ENCODE data around the gene BEAN1. TPM values are rescaled to one million over a fixed set of nuclear protein-coding genes. Genes with fewer than 3 reads are reported as not detected.

BEAN1 gene
- total RNA-seq, 1 donor from 2014 or later = not detected

DNA sequence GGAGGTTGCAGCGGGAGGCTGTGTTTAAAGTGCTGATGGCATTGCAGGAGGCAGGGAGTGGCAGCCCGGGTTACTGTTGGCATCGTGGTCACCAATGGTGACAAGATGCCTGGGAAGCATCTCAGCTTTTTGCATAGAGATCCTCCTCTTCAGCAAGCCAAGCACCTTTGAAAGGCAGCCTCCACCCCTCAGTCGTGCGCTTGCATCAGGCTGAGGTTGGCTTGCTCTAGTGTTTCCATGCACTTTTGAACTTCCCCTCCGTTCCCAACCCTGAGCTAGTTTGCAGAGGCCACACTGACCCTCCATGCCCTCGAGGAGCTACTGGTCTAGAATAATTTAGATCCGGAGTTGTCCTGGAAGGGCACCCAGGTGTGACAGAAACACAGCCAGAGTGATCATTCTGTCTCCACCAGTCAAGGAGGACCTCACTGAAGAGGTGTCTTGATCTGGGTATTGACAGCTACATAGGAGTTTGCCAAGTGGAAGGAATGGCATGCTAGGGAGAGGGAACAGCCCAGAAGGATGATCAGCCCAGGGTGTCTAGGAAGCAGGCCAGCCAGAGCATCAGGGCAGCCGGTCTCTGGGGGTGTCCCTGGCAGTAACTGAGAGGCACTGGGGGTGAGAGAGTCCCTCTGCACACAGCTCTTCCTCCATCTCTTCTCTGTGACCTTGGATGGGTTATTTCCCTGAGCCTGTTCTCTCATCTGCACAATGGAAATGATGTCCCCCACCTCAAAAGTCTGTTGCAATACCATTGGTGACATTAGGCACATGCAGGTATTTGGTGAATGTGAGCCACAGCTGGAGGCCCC is 7.7 kb downstream of the BEAN1 start:
- no peaks in the 10 kb centered on the region for H3K4me1 Mint-ChIP-seq (ENCODE audit: low read depth)
- DNase-seq (ENCODE audit: low spot score, unreplicated experiment) = no peak
- peaks cover 52% of the 10 kb centered on the region for H3K27me3 Mint-ChIP-seq
- TF ChIP-seq, protein P1, sequence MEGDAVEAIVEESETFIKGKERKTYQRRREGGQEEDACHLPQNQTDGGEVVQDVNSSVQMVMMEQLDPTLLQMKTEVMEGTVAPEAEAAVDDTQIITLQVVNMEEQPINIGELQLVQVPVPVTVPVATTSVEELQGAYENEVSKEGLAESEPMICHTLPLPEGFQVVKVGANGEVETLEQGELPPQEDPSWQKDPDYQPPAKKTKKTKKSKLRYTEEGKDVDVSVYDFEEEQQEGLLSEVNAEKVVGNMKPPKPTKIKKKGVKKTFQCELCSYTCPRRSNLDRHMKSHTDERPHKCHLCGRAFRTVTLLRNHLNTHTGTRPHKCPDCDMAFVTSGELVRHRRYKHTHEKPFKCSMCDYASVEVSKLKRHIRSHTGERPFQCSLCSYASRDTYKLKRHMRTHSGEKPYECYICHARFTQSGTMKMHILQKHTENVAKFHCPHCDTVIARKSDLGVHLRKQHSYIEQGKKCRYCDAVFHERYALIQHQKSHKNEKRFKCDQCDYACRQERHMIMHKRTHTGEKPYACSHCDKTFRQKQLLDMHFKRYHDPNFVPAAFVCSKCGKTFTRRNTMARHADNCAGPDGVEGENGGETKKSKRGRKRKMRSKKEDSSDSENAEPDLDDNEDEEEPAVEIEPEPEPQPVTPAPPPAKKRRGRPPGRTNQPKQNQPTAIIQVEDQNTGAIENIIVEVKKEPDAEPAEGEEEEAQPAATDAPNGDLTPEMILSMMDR (IDR thresholded peaks at IDR 0.05; ENCODE audit: unreplicated experiment) = no peak
- no peak overlapping the region for H3K4me3 Mint-ChIP-seq (ENCODE audit: low read depth)
- no peak overlapping the region for H3K27ac Mint-ChIP-seq
- H3K36me3 Mint-ChIP-seq (ENCODE audit: insufficient read depth) = no peaks in the 10 kb centered on the region
- no peaks in the 10 kb centered on the region for H3K9me3 Mint-ChIP-seq (ENCODE audit: low read depth)

DNA sequence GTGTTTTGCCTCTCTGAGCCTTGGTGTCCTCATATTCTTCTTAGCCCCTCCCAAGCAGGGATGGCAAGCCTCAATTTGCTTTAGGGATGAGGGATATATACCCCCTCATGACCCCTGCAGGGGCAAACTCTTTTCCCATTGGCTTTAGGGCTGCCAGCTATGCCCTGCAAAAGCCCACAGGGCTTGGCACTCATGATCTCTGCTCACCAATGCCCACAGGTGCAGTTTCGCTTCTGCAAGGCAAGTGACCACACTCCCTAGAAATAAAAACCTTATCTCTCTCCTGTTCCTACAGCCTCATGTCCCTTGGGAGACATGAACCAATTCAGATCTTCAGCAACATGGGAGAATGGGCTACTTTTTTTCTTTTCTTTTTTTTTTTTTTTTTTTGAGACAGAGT is 8.8 kb downstream of the BEAN1 start:
- TF ChIP-seq, protein P1 (IDR thresholded peaks at IDR 0.05; ENCODE audit: unreplicated experiment) = no peak
- H3K4me1 Mint-ChIP-seq (ENCODE audit: low read depth) = no peaks in the 10 kb centered on the region
- no peaks in the 10 kb centered on the region for H3K36me3 Mint-ChIP-seq (ENCODE audit: insufficient read depth)
- no peaks in the 10 kb centered on the region for H3K9me3 Mint-ChIP-seq (ENCODE audit: low read depth)
- peaks cover 49% of the 10 kb centered on the region for H3K27me3 Mint-ChIP-seq
- no peak for DNase-seq (ENCODE audit: low spot score, unreplicated experiment)
- H3K27ac Mint-ChIP-seq = no peak overlapping the region
- no peak overlapping the region for H3K4me3 Mint-ChIP-seq (ENCODE audit: low read depth)

DNA sequence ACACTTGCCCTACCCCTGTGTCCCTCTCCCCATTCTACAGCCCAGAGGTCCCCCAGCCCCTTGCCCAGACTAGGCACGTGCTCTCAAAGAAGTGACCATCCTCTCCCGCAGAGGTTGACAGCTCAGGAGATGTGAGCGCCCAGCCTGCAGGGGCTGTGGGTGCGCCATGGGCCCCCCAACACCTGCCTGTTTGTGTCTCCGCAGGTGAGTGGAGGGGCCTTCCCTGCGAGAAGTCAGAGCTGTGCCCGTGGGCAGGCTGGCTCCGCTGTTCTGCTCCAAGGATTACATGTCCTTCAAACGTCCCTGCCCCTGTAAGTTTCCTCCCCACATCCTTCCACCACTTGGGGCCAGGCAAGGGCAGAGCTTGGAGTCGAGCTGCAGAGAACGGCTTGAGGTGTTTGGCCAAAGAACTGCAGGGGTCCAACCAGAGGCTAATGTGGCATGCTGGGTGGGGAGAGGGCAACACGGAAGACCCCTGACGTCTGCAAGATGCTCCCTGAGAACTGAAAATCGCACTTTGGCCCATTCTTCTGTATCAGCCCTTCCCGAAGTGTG is 10.4 kb downstream of the BEAN1 start:
- no peak for DNase-seq (ENCODE audit: low spot score, unreplicated experiment)
- Mint-ChIP-seq H3K27ac (no peak overlapping the region), H3K27me3 (peaks cover 44% of the 10 kb centered on the region), H3K4me1 (ENCODE audit: low read depth) (no peaks in the 10 kb centered on the region), H3K4me3 (ENCODE audit: low read depth) (no peak overlapping the region), H3K36me3 (ENCODE audit: insufficient read depth) (no peaks in the 10 kb centered on the region), H3K9me3 (ENCODE audit: low read depth) (no peaks in the 10 kb centered on the region)
- TF ChIP-seq, protein P1 (IDR thresholded peaks at IDR 0.05; ENCODE audit: unreplicated experiment) = no peak

DNA sequence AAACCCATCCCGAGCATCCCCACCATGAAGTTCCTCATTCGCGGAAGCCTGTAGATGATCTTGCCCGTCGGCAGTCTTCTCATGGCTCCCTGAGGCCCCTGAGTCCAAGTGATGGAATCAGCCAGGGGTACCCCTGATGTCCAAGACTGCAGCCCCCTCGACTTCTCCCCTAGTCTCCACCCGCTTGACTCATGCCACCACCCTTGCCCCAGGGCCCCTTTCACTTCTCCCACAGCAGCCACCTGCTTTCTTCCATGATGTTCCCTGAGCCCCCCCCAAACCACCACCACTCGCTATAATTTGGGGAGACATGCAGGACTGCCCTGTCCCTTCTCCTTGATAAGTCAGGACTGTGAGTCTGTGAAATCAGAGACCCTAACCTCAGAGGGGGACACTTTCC is 11.4 kb downstream of the BEAN1 start:
- no peaks in the 10 kb centered on the region for H3K4me1 Mint-ChIP-seq (ENCODE audit: low read depth)

DNA sequence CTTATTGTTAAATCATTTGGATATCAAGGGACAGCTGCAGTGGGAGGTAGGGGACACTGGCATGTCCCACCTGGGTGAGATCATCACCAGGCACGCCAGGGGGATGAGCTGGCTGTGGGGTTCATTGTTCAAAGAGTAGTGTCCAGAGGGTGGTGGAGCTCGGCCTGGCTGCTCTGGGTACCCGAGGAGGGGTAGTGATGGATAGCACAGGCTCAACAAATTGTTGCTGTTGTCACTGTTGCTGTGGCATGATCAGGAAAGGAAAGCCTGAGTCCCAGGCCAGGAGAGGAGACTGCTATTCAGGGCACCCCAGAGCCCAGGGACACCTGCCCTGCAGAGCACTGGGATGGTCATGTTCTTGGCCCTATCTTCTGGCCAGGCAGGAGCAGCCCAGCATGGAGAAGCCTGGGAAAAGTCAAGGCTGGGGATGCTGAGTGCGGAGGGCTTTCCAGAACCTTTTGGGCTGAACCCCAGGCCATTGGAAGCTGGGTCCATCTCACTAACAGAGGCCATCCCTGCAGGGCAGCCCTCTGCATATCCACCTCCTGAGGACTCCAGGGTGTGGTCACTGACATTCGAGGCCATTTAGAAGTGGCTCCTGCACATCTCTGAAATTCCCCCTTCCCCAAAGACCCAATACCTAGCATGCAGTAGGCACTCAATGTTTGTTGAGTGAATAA is 12.1 kb downstream of the BEAN1 start:
- no peak for DNase-seq (ENCODE audit: low spot score, unreplicated experiment)
- Mint-ChIP-seq H3K27me3 (peaks cover 49% of the 10 kb centered on the region), H3K4me1 (ENCODE audit: low read depth) (no peaks in the 10 kb centered on the region), H3K36me3 (ENCODE audit: insufficient read depth) (no peaks in the 10 kb centered on the region), H3K27ac (no peak overlapping the region), H3K9me3 (ENCODE audit: low read depth) (no peaks in the 10 kb centered on the region), H3K4me3 (ENCODE audit: low read depth) (no peak overlapping the region)
- TF ChIP-seq, protein P1 (IDR thresholded peaks at IDR 0.05; ENCODE audit: unreplicated experiment) = no peak

More for the DNA sequence above, 11.4 kb downstream of the BEAN1 start:
- no peak overlapping the region for H3K4me3 Mint-ChIP-seq (ENCODE audit: low read depth)
- peaks cover 43% of the 10 kb centered on the region for H3K27me3 Mint-ChIP-seq
- H3K9me3 Mint-ChIP-seq (ENCODE audit: low read depth) = no peaks in the 10 kb centered on the region
- TF ChIP-seq, protein P1 (IDR thresholded peaks at IDR 0.05; ENCODE audit: unreplicated experiment) = no peak
- H3K36me3 Mint-ChIP-seq (ENCODE audit: insufficient read depth) = no peaks in the 10 kb centered on the region
- no peak for DNase-seq (ENCODE audit: low spot score, unreplicated experiment)
- no peak overlapping the region for H3K27ac Mint-ChIP-seq
